SK-N-SH (cell line): Measurements from ENCODE around the gene SOX30. TPM values are rescaled to one million over a fixed set of nuclear protein-coding genes. Genes with fewer than 3 reads are reported as not detected.

Experiments used
- CTCF ChIA-PET: fragments of 300-600, 350-600 bp; formaldehyde crosslinking; extraction: SDS; loops from one replicate; lab custom pipeline; 2021; lab: Yijun Ruan, JAX
- POLR2A ChIA-PET: fragments of 350-600 bp; sonication (Branson Sonifier 250); formaldehyde crosslinking; extraction: SDS; loops from one replicate; lab custom pipeline; 2020; ENCODE audit warnings: antibody characterized with exemption, inconsistent platforms; lab: Yijun Ruan, JAX
- DNase-seq: peaks from one replicate; pipeline ENCODE4 v3.0.0; 2012
- H2AFZ ChIP-seq: fragments of 200-600 bp; sonication (generic); 2 replicates; pipeline ENCODE4 v1.8.1; 2016; ENCODE audit warnings: antibody characterized with exemption, mild to moderate bottlenecking, low read depth
- H3F3A ChIP-seq: fragments of 200-600 bp; sonication (generic); replicated peaks from 2 replicates; pipeline ENCODE3; 2016; ENCODE audit warnings: antibody characterized with exemption, mild to moderate bottlenecking; ENCODE audit not compliant: insufficient read depth
- H3K27ac ChIP-seq, 2 experiments: fragments of 200-500 bp in 1 of 2; fragments of 200-600 bp in 1 of 2; sonication (Bioruptor generic) in 1 of 2; sonication (generic), shearing (Covaris generic) in 1 of 2; 2 replicates each; pipeline versions ENCODE4 v1.5.1 to v1.6.1; 2014 to 2016; ENCODE audit warnings: low read depth in 2 of 2, inconsistent platforms in 1 of 2, low read length in 1 of 2, mild to moderate bottlenecking in 1 of 2, mixed read lengths in 1 of 2
- H3K27me3 ChIP-seq: fragments of 200-600 bp; sonication (generic), shearing (Covaris generic); 2 replicates; pipeline ENCODE4 v1.6.1; 2016; ENCODE audit warnings: mixed run types; ENCODE audit not compliant: insufficient read depth
- H3K36me3 ChIP-seq, 2 experiments: fragments of 200-500 bp in 1 of 2; fragments of 200-600 bp in 1 of 2; sonication (Bioruptor generic) in 1 of 2; sonication (generic) in 1 of 2; replicated peaks in 1 of 2; 2 replicates each; pipeline versions ENCODE3 to v1.5.1; 2014 to 2016; ENCODE audit warnings: low read length in 1 of 2, mild to moderate bottlenecking in 1 of 2; ENCODE audit not compliant: insufficient read depth in 2 of 2, control insufficient read depth in 1 of 2
- H3K4me1 ChIP-seq, 2 experiments: fragments of 200-500 bp in 1 of 2; fragments of 200-600 bp in 1 of 2; sonication (Bioruptor generic) in 1 of 2; sonication (generic), shearing (Covaris generic) in 1 of 2; 2 replicates each; pipeline versions ENCODE4 v1.5.1 to v1.6.1; 2014 to 2016; ENCODE audit warnings: low read depth in 1 of 2, low read length in 1 of 2, mixed run types in 1 of 2; ENCODE audit not compliant: insufficient read depth in 2 of 2, control insufficient read depth in 1 of 2
- H3K4me2 ChIP-seq: fragments of 200-600 bp; sonication (generic), shearing (Covaris generic); 2 replicates; pipeline ENCODE4 v1.6.1; 2017; ENCODE audit warnings: mixed run types
- H3K4me3 ChIP-seq, 2 experiments: fragments of 200-500 bp in 1 of 2; fragments of 200-600 bp in 1 of 2; sonication (Bioruptor generic) in 1 of 2; sonication (generic), shearing (Covaris generic) in 1 of 2; 2 replicates each; pipeline versions ENCODE4 v1.5.1 to v1.8.1; 2014 to 2016; ENCODE audit warnings: low read depth in 2 of 2, inconsistent platforms in 1 of 2, low read length in 1 of 2, mild to moderate bottlenecking in 1 of 2, mixed read lengths in 1 of 2, moderate library complexity in 1 of 2
- H3K79me2 ChIP-seq: fragments of 200-600 bp; sonication (generic); 2 replicates; pipeline ENCODE4 v1.8.1; 2017; ENCODE audit warnings: mild to moderate bottlenecking; ENCODE audit not compliant: insufficient read depth
- H3K9ac ChIP-seq: fragments of 200-600 bp; sonication (generic); 2 replicates; pipeline ENCODE4 v1.6.1; 2017; ENCODE audit warnings: mixed run types
- H3K9me2 ChIP-seq: fragments of 200-600 bp; sonication (generic); 2 replicates; pipeline ENCODE4 v1.6.1; 2017; ENCODE audit warnings: mixed run types
- H3K9me3 ChIP-seq: fragments of 200-600 bp; sonication (generic); 2 replicates; pipeline ENCODE4 v1.6.1; 2017; ENCODE audit warnings: mixed run types, mild to moderate bottlenecking, moderate library complexity
- H4K20me1 ChIP-seq: fragments of 200-600 bp; sonication (generic); 2 replicates; pipeline ENCODE4 v1.6.1; 2017; ENCODE audit warnings: mild to moderate bottlenecking, mixed run types; ENCODE audit not compliant: insufficient read depth
- EP300 ChIP-seq, 2 experiments: IDR thresholded peaks; 2 replicates each; pipeline versions ENCODE4 v1.4.0 to v1.6.1; 2012; ENCODE audit warnings: borderline replicate concordance in 1 of 2, low read depth in 1 of 2, low read length in 1 of 2
- JUND ChIP-seq: IDR thresholded peaks from 2 replicates; pipeline ENCODE4 v1.4.0; 2012
- MXI1 ChIP-seq: IDR thresholded peaks from 2 replicates; pipeline ENCODE4 v1.6.1; 2012; ENCODE audit warnings: mild to moderate bottlenecking, low read depth, low read length, improper control_type of control experiment
- NFIC ChIP-seq: IDR thresholded peaks from 2 replicates; pipeline ENCODE4 v1.4.0; 2012; ENCODE audit warnings: borderline replicate concordance
- POLR2AphosphoS5 ChIP-seq: IDR thresholded peaks from 2 replicates; pipeline ENCODE4 v1.6.1; 2012; ENCODE audit warnings: low read depth, low read length
- RXRA ChIP-seq: IDR thresholded peaks from 2 replicates; pipeline ENCODE4 v1.4.0; 2012; ENCODE audit warnings: low read depth, mild to moderate bottlenecking, borderline replicate concordance
- SIN3A ChIP-seq: IDR thresholded peaks from 2 replicates; pipeline ENCODE4 v1.6.1; 2012; ENCODE audit warnings: low read depth, mild to moderate bottlenecking, low read length, moderate library complexity, borderline replicate concordance
- TCF12 ChIP-seq: IDR thresholded peaks from 2 replicates; pipeline ENCODE4 v1.4.0; 2012
- WGBS: methylation state at CpG from one replicate; pipeline ENCODE4 v1.1.6; 2017; ENCODE audit warnings: low lambda C conversion rate; 5-methylcytosine and 5-hydroxymethylcytosine counted together
- polyA plus RNA-seq, 3 experiments: library from polyadenylated mRNA; depleted of rRNA; stranded (reverse); fragments of >200 nt; gene quantifications; 2 replicates each; pipeline ENCODE4 v1.2.3, GENCODE V29; 2012
- TF ChIP-seq, protein P1 (sequence below): IDR thresholded peaks from 2 replicates; pipeline ENCODE4 v1.4.0; 2012; ENCODE audit warnings: low read depth, borderline replicate concordance
- TF ChIP-seq, protein P2 (sequence below): IDR thresholded peaks from 2 replicates; pipeline ENCODE4 v1.6.1; 2012; ENCODE audit warnings: mild to moderate bottlenecking, low read depth, low read length, moderate library complexity
- TF ChIP-seq, protein P3 (sequence below): IDR thresholded peaks from 2 replicates; pipeline ENCODE4; 2012

SOX30 gene
- polyA plus RNA-seq, 1 of the 3 experiments (the other 2 are of a cell fraction): 0.13 TPM

DNA sequence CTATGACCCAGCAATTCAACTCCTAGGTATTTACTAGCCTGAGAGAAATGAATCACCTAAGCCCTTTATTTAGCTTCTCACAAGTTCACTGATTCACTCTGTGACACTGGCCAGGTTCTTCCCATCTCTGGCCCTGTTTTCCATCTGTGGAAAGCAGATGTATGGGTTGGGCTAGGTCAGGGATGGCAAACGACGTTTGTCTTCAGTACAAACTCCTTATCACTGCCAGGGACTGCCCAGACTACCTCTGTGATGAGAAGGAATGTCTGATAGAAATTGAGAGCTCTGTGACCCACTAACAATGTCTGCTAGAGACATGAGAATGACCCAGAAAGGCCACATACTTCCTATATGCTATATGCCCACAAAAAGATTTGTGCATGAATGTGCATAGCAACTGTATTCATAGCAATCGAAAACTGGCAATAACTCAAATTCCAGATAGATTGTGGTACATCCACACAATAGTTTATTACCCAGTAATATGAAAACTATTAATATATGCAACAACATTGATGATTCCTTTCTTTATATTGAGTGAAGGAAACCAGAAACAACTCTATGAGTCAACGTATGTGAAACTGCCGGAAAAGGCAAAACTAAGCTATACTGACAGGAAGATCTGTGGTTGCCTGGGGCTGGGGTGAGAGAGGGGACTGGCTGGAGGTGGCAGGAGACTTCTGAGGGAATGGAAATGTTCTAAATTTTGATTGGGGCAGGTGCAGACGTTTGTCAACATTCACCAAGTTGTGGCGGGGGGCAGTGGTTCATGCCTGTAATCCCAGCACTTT is 44.7 kb downstream of the SOX30 start (continued):
- TF ChIP-seq, protein P1, sequence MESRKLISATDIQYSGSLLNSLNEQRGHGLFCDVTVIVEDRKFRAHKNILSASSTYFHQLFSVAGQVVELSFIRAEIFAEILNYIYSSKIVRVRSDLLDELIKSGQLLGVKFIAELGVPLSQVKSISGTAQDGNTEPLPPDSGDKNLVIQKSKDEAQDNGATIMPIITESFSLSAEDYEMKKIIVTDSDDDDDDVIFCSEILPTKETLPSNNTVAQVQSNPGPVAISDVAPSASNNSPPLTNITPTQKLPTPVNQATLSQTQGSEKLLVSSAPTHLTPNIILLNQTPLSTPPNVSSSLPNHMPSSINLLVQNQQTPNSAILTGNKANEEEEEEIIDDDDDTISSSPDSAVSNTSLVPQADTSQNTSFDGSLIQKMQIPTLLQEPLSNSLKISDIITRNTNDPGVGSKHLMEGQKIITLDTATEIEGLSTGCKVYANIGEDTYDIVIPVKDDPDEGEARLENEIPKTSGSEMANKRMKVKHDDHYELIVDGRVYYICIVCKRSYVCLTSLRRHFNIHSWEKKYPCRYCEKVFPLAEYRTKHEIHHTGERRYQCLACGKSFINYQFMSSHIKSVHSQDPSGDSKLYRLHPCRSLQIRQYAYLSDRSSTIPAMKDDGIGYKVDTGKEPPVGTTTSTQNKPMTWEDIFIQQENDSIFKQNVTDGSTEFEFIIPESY: no peak
- TF ChIP-seq, protein P2, sequence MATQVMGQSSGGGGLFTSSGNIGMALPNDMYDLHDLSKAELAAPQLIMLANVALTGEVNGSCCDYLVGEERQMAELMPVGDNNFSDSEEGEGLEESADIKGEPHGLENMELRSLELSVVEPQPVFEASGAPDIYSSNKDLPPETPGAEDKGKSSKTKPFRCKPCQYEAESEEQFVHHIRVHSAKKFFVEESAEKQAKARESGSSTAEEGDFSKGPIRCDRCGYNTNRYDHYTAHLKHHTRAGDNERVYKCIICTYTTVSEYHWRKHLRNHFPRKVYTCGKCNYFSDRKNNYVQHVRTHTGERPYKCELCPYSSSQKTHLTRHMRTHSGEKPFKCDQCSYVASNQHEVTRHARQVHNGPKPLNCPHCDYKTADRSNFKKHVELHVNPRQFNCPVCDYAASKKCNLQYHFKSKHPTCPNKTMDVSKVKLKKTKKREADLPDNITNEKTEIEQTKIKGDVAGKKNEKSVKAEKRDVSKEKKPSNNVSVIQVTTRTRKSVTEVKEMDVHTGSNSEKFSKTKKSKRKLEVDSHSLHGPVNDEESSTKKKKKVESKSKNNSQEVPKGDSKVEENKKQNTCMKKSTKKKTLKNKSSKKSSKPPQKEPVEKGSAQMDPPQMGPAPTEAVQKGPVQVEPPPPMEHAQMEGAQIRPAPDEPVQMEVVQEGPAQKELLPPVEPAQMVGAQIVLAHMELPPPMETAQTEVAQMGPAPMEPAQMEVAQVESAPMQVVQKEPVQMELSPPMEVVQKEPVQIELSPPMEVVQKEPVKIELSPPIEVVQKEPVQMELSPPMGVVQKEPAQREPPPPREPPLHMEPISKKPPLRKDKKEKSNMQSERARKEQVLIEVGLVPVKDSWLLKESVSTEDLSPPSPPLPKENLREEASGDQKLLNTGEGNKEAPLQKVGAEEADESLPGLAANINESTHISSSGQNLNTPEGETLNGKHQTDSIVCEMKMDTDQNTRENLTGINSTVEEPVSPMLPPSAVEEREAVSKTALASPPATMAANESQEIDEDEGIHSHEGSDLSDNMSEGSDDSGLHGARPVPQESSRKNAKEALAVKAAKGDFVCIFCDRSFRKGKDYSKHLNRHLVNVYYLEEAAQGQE: no peak
- TF ChIP-seq SIN3A: no peak
- TF ChIP-seq JUND: peak; percentile 45

DNA sequence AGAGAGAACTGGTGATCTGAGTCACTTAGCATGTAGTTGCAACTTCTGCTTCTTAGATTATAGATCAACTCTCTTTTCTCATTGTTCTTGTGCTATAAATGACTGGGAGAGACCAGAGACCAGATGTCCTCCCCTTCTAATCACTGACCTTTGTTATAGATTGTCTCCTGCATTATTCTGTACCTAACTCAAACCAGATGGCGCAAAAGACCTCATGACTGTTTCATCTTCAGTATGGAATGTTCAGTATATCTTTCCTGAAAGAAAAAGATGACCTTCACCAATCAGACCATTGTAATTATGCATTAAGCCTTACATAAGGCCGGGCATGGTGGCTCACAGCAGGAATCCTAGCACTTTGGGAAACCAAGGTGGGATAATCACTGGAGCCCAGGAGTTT is 46.2 kb downstream of the SOX30 start:
- ChIA-PET CTCF (no interaction called here), POLR2A (no interaction called here)
- peaks cover 0 to 37% of the 10 kb centered on the region in 2 experiments; a peak in 2 of 4 replicates for H3K4me1 ChIP-seq
- TF ChIP-seq RXRA (no peak), TCF12 (peak; percentile 94), NFIC (peak; percentile 5; the same call in 1 of the 2 replicates), MXI1 (no peak), POLR2AphosphoS5 (peak; percentile 25; the same call in 1 of the 2 replicates), EP300 (IDR thresholded peaks at IDR 0.05; ENCODE audit: borderline replicate concordance in 1 of 2, low read depth in 1 of 2, low read length in 1 of 2) (peak; percentile 32 to 40; a peak in 1 of 4 replicates)
- TF ChIP-seq, protein P3, sequence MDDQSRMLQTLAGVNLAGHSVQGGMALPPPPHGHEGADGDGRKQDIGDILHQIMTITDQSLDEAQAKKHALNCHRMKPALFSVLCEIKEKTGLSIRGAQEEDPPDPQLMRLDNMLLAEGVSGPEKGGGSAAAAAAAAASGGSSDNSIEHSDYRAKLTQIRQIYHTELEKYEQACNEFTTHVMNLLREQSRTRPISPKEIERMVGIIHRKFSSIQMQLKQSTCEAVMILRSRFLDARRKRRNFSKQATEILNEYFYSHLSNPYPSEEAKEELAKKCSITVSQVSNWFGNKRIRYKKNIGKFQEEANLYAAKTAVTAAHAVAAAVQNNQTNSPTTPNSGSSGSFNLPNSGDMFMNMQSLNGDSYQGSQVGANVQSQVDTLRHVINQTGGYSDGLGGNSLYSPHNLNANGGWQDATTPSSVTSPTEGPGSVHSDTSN: peak; percentile 27; the same call in 1 of the 2 replicates
- no peaks in the 10 kb centered on the region for H3K36me3 ChIP-seq
- no peaks in the 10 kb centered on the region for H3K9me3 ChIP-seq
- no peaks in the 10 kb centered on the region for H3K27me3 ChIP-seq
- H3K9ac ChIP-seq: no peak overlapping the region
- no peak overlapping the region for H2AFZ ChIP-seq
- H3F3A ChIP-seq: peaks cover 49% of the 10 kb centered on the region
- H3K4me2 ChIP-seq: no peak overlapping the region
- no peak overlapping the region for H3K4me3 ChIP-seq
- 55% methylated on average over 2 of the region's 2 CpGs for WGBS
- H3K79me2 ChIP-seq: no peaks in the 10 kb centered on the region
- H3K27ac ChIP-seq: peak overlapping the region in 1 of 2 experiments; percentile 98; a peak in 2 of 4 replicates
- H4K20me1 ChIP-seq: no peaks in the 10 kb centered on the region
- peak; percentile 19 for DNase-seq
- no peaks in the 10 kb centered on the region for H3K9me2 ChIP-seq
